T-helper 2 cell treated with Interferon-gamma antibody and Interleukin-4, amounts not matched to agents 100 ng/mL and 5 ng/mL, for 36 hours (primary cell): Measurements from ENCODE around the gene CLASP2. TPM values are rescaled to one million over a fixed set of nuclear protein-coding genes. Genes with fewer than 3 reads are reported as not detected.
"Not testable (repeated sequence)": the region's sequence is repeated elsewhere in the genome, so short reads cannot be mapped to it uniquely, and the experiment has no call there.

ENCODE experiments used
- intact Hi-C: fragments of 100-400 bp; cut with micrococcal nuclease; formaldehyde crosslinking; loops from one replicate; pipeline ENCODE4 v1.15.1; 2023
- total RNA-seq: library from RNA; stranded (reverse); gene quantifications from 2 replicates; pipeline ENCODE4 v1.2.3, GENCODE V29; 2022

CLASP2 gene
- 53.6 and 54.3 TPM in 2 replicates for total RNA-seq

- intact Hi-C loops, result loop anchor here (1.0 to 10.0 kb wide), 5 partner anchors 73 to 773 kb away; partner anchors contain the start of genes CRTAP, PDCD6IP and UBP1
Observed at GRCh38 chr3:33717866-33718594, at the start of gene CLASP2. CLASP2 (minus strand) TSS chr3:33718254; CDS start chr3:33718002, 252 bp downstream.

- intact Hi-C loops, result no loop called here
Observed at GRCh38 chr3:33758864-33759263, 40.8 kb upstream of the CLASP2 start.

DNA sequence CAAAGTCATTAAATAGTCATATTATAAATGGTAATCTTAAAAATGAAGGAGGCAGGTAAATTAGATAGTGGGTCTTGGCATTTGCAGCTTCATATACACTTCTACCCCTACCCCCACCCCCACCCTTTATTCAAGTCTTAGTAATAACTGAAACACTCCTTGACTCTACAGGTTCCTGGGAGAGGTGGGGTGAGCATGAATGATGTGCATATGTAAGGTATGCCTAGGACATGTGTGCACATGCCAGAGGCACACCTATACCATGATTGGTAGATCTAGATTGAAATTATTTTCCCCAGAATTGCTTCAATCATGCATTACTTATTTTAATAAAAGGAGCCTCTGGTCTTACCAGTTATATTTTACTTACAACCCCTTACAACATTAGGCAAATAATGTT lies 40.2 kb upstream of the CLASP2 start:
- intact Hi-C loops, result no loop called here

DNA sequence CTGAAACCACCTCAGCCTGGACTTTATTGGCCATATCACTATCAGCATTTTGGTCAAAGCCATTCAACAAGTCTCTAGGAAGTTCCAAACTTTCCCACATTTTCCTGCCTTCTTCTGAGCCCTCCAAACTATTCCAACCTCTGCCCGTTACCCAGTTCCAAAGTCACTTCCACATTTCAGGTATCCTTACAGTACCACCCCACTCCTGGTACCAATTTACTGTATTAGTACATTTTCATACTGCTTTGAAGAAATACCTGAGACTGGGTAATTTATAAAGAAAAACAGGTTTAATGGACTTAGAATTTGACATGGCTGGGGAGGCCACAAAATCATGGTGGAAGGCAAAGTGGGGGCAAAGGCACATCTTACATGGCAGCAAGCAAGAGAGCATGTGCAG lies 36.3 kb upstream of the CLASP2 start:
- intact Hi-C loops, result not testable (repeated sequence)

DNA sequence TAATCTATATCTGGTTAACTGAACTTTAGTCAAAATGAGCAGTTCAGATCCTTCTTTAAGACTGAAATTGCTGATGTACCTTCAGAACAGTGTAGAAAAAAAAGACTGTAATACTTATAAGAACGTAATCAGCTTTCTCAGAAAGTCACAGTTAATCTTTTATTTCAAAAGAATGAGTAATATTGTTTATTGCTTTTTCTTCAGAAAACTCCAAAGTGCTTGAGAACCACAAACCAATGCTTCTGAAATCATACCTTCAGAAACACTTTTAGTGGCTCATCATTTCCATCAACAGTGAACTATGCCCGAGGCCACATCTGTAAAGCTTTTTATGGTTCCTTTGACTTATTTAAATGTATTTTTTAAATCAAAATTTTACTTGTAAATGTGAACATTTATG lies 33.3 kb upstream of the CLASP2 start:
- intact Hi-C loops, result no loop called here

DNA sequence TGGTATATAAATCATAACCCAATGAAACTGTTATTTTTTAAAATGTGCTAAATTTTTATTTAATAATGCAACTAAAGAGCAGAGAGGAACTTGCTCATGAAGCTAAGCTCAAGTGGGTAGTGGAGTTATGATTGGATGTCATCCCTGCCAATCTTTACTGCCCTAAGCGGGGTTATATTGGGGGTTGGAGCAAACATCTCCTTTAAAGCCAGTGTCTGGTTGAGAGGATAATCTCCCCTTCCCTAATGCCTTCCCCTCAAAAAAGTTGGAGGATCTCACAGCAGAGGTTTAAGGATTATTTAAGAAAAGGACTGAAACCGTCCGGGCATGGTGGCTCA lies 32.1 kb upstream of the CLASP2 start:
- intact Hi-C loops, result no loop called here

GRCh38 chr3:33749546-33750210 lies 31.6 kb upstream of the CLASP2 start:
- intact Hi-C loops, result no loop called here

GRCh38 chr3:33746416-33747116 lies 28.5 kb upstream of the CLASP2 start:
- intact Hi-C loops, result no loop called here

- intact Hi-C loops, result no loop called here
Observed at GRCh38 chr3:33737146-33737545, 19.1 kb upstream of the CLASP2 start.

- intact Hi-C loops, result no loop called here
Observed at GRCh38 chr3:33732394-33732793, 14.3 kb upstream of the CLASP2 start.

GRCh38 chr3:33729993-33730392 lies 11.9 kb upstream of the CLASP2 start:
- intact Hi-C loops, result no loop called here

- intact Hi-C loops, result no loop called here
Observed at GRCh38 chr3:33724256-33724655, 6.2 kb upstream of the CLASP2 start.

- intact Hi-C loops, result no loop called here
Observed at GRCh38 chr3:33722626-33723370, 4.7 kb upstream of the CLASP2 start.

- intact Hi-C loops, result no loop called here
Observed at GRCh38 chr3:33722191-33722590, 4.1 kb upstream of the CLASP2 start.

DNA sequence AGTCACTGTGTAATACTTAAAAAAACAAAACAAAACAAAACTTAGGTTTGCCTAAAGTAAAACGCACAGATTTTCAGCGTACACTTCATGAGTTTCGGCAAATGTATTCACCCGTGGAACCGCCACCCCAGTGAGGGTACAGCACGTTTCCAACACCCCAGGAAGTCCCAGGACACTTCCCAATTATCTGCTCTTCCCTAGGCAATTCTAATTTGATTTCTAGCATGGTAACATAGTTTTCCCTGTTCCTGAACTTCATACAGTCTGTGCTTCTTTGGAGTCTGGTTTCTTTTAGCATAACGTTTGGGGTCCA lies 497 bp upstream of the CLASP2 start:
- intact Hi-C loops, result loop anchor here (1.0 to 10.0 kb wide), 4 partner anchors 80 to 774 kb away; partner anchors contain the start of genes CRTAP, PDCD6IP and UBP1

DNA sequence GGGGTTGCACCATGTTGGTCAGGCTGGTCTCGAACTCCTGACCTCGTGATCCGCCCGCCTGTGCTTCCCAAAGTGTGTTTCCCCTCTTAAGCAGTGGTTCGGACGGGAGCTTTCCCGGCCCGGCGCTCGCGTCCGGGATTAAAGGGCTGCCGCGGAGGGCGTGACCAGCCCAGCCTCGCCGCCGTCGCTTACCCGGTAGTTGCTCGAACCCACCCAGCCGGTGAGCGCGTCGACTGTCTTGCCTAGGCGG lies 513 bp downstream of the CLASP2 start:
- intact Hi-C loops, result loop anchor here (2.0 to 10.0 kb wide), 3 partner anchors 73 to 773 kb away; partner anchors contain the start of gene CRTAP

DNA sequence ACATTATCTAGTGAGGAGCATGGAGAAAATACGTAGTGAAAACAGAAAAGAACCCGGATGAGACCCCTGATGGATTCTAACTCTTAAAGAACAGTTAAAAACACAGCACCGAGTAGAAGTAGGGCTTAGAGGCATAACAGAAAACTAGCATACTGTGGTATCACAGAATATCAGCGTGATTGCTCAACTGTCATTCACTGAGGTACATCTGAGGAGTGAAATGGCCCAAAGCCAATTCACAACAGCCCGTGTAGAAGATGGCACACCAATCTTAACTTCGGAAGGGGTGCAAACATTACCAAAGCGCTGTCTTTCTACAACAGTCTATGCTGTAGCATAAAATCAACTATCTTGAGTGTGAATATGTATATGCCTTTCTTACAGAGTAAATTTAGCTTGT lies 1.8 kb downstream of the CLASP2 start:
- intact Hi-C loops, result loop anchor here (1.0 to 10.0 kb wide), 4 partner anchors 71 to 771 kb away; partner anchors contain the start of gene CRTAP

DNA sequence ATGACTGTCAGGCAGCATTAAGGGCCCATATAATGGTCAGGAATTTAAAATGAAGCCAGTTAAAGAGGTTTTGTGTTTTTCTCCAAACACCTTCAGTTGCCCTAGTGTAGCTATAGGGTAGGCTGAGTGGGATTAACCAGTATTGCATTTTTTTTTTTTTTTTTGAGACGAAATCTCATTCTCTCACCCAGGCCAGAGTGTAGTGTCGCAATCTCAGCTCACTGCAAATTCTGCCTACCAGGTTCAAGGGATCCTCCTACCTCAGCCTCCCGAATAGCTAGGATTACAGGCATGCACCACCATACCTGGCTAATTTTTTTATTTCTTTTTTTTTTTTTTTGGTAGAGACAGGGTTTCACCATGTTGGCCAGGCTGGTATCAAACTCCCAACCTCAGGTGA lies 7.0 kb downstream of the CLASP2 start:
- intact Hi-C loops, result loop anchor here (10.0 kb wide), 1 partner anchor 766 kb away; no protein-coding TSS in a partner anchor

DNA sequence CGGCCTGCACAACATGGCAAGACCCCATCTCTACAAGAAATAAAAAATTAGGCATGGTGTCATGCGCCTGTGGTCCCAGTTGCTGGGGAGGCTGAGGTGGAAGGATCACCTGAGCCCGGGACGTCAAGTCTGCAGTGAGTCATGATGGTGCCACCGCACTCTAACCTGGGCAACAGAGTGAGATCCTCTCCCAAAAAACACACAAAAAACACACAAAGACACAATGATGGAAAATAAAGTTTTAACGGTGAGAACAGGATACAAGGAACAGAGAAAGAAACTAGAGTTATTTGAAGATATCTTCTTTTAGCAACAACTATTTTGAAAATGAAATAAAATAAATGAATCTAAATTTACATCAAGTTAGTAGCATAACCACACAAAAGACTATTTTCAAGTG lies 12.0 kb downstream of the CLASP2 start:
- intact Hi-C loops, result no loop called here

DNA sequence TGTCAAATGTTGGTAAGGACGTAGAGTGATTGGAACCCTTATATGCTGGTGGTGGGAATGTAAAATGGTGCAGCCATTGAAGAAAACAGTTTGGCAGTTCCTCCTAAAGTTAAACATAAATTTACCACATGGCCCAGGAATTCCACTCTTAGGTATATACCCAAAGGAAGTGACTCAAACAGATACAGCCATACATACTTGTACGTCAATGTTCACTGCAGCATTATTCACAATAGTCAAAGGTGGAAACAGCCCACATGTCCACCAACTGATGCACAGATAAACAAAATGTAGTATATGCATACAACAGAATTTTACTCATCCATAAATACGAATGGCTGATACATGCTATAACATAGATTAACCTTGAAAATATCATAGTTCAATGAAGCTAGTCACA lies 13.2 kb downstream of the CLASP2 start:
- intact Hi-C loops, result no loop called here

- intact Hi-C loops, result no loop called here
Observed at GRCh38 chr3:33699275-33699674, 18.8 kb downstream of the CLASP2 start.

- intact Hi-C loops, result no loop called here
Observed at GRCh38 chr3:33694944-33695343, 23.1 kb downstream of the CLASP2 start.
